ENCODE measurements around the gene AGBL4.

DNA sequence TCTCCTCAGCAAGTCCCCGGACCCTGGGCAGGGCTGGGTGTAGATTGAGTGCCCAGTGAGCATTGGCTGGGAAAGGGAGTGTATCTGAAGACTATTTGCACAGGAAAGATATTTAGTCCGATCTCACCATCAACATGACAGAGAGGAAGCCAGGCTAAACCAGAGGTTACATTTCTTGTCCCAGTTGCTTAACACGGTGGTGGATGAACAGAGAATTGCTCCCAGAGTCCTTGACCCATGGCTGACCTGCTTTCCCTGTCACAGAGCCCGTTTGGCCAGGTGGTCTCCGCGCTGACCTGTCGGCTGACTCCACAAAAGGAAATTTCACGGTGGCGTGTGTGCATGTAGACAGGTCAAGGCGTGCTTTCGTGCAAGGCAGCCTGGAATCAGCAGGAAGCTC lies 1330.6 kb downstream of the AGBL4 start:
- TF ChIP-seq, protein P1, sequence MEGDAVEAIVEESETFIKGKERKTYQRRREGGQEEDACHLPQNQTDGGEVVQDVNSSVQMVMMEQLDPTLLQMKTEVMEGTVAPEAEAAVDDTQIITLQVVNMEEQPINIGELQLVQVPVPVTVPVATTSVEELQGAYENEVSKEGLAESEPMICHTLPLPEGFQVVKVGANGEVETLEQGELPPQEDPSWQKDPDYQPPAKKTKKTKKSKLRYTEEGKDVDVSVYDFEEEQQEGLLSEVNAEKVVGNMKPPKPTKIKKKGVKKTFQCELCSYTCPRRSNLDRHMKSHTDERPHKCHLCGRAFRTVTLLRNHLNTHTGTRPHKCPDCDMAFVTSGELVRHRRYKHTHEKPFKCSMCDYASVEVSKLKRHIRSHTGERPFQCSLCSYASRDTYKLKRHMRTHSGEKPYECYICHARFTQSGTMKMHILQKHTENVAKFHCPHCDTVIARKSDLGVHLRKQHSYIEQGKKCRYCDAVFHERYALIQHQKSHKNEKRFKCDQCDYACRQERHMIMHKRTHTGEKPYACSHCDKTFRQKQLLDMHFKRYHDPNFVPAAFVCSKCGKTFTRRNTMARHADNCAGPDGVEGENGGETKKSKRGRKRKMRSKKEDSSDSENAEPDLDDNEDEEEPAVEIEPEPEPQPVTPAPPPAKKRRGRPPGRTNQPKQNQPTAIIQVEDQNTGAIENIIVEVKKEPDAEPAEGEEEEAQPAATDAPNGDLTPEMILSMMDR (IDR thresholded peaks at IDR 0.05) = no peak
- TF ChIP-seq ZFX (IDR thresholded peaks at IDR 0.05; ENCODE audit: borderline replicate concordance) = no peak

Data from 22Rv1 (cell line).